Smooth muscle cell (in vitro differentiated cells): ENCODE data around the gene GPBP1L1. TPM values are rescaled to one million over a fixed set of nuclear protein-coding genes. Genes with fewer than 3 reads are reported as not detected.

ENCODE experiments used
- DNase-seq: peaks from one replicate; lab custom pipeline; 2025; ENCODE audit not compliant: unreplicated experiment; lab: John Stamatoyannopoulos, UW
- H2AFZ ChIP-seq: fragments of 200-600 bp; sonication (generic); 2 replicates; pipeline ENCODE4 v1.6.0; 2016; ENCODE audit warnings: antibody characterized with exemption, low read depth, mild to moderate bottlenecking
- H3F3A ChIP-seq: fragments of 200-600 bp; sonication (generic); 2 replicates; pipeline ENCODE4 v1.6.0; 2017; ENCODE audit warnings: antibody characterized with exemption, low read depth
- H3K27ac ChIP-seq: fragments of 200-600 bp; sonication (generic); 2 replicates; pipeline ENCODE4 v1.5.1; 2016; ENCODE audit warnings: low read depth, mild to moderate bottlenecking
- H3K27me3 ChIP-seq: fragments of 200-600 bp; sonication (generic); 2 replicates; pipeline ENCODE4 v1.6.1; 2016; ENCODE audit warnings: low read depth, mild to moderate bottlenecking
- H3K36me3 ChIP-seq: fragments of 200-600 bp; sonication (generic); 2 replicates; pipeline ENCODE4 v1.5.1; 2016; ENCODE audit warnings: low read depth
- H3K4me1 ChIP-seq: fragments of 200-600 bp; sonication (generic); 2 replicates; pipeline ENCODE4 v1.5.1; 2016; ENCODE audit warnings: low read depth
- H3K4me2 ChIP-seq: fragments of 200-600 bp; sonication (generic); 2 replicates; pipeline ENCODE4 v1.6.0; 2016; ENCODE audit warnings: mild to moderate bottlenecking
- H3K4me3 ChIP-seq: fragments of 200-600 bp; sonication (generic); 2 replicates; pipeline ENCODE4 v1.5.1; 2016; ENCODE audit warnings: mild to moderate bottlenecking
- H3K79me2 ChIP-seq: fragments of 200-600 bp; sonication (generic); 2 replicates; pipeline ENCODE4 v1.6.0; 2016; ENCODE audit warnings: low read depth, mild to moderate bottlenecking
- H3K9ac ChIP-seq: fragments of 200-600 bp; sonication (generic); 2 replicates; pipeline ENCODE4 v1.6.0; 2016; ENCODE audit warnings: low read depth
- H3K9me3 ChIP-seq: fragments of 200-600 bp; sonication (generic); replicated peaks from 2 replicates; pipeline ENCODE4 v1.5.1; 2016; ENCODE audit warnings: low read depth
- H4K20me1 ChIP-seq: fragments of 200-600 bp; sonication (generic); 2 replicates; pipeline ENCODE4 v1.6.0; 2016; ENCODE audit warnings: low read depth
- WGBS: methylation state at CpG from one replicate; pipeline ENCODE4 v1.1.7; 2016; ENCODE audit warnings: low lambda C conversion rate; 5-methylcytosine and 5-hydroxymethylcytosine counted together
- polyA plus RNA-seq: library from polyadenylated mRNA; unstranded; fragments of >200 nt; fragmentation: Nextera tagmentation; extraction: Ambion mirVana; gene quantifications from 2 replicates; pipeline ENCODE4 v1.2.1, GENCODE V29; 2016
- total RNA-seq: library from RNA; depleted of rRNA; stranded (reverse); fragments of >200 nt; gene quantifications from 2 replicates; pipeline ENCODE4 v1.2.3, GENCODE V29; 2014
- TF ChIP-seq, protein P1 (sequence below): fragments of 200-600 bp; sonication (generic); IDR thresholded peaks from 2 replicates; pipeline ENCODE4 v1.5.1; 2017; ENCODE audit warnings: borderline replicate concordance, mild to moderate bottlenecking, antibody characterized with exemption; ENCODE audit not compliant: insufficient read depth, poor library complexity, severe bottlenecking

GPBP1L1 gene
- total and polyA plus RNA-seq, 2 experiments from 2014 or later = 51.9 to 93.2 TPM

DNA sequence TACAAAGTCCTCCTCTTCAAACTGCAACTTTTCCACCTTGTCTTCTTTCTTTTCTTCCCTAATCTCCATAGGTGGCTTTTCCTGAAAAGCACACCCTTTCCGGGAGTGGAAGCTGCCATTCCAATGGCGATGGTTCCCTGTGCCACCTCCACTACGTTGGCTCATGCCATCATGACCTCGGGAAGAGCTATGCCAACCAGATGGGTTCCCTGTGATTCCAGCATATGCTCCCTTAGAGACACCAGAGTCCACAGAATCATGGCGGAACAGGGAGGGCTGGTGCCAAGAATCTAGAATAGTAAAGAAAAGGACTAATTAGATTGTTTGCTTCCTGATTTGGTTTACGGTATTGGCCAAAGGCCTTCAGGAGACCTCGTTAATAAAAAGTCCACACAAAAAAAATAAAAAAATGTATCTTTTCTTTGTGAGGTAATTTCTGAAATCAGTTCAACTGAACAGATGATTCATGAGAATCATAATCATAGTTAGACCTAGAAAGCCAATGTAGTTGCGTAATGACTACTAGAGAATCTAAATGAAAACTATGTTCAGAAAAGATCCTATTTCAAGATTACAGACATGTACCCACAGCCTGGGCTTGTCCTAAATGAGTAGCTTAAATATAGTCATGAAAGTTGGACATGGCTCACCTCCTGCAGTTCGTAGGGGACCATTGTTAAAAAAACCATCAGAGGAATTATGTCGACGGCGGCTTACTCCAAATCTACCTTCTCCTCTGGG is 31.6 kb downstream of the GPBP1L1 start:
- Histone ChIP-seq H3K27ac (no peak overlapping the region), H3K79me2 (peaks cover 43% of the 10 kb centered on the region)

DNA sequence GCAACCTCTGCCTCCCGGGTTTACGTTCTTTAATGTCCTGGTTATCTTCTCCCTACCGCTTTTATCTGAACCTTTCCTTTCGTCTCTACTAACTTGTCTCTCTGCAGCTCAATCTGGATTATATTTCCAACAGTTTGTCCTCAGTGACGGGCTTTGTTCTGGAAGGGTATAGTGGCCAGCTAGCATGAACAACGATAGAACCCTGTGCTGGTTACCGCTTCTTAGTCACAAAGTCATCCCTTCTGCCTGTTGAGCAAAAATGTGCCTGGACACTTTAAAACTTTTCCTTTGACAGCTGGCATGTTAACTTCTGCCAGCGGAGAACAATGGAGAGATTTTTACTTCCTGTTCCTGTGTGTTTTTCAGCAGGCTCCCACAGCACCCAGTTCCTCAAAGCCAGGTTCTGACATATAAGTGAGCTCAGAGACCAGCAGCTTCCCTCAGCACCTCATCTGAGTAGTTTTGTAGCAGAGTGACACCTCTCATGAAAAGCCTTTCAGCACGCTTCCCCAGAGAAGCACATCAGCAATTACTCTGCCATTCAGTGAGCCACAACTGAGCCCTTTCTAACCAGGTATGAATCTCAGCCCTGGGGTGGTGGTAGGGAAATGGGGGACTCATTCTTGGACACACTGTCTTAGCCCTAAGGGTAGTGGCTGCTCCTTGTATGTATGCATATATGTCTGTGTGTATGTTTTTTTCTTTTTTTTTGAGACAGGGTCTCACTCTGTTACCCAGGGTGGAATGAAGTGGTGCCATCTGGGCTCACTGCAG is 38.9 kb downstream of the GPBP1L1 start:
- Histone ChIP-seq H3K36me3 (no peaks in the 10 kb centered on the region), H3F3A (no peaks in the 10 kb centered on the region), H3K27ac (no peak overlapping the region), H4K20me1 (peaks cover 40% of the 10 kb centered on the region), H2AFZ (no peak overlapping the region), H3K9ac (no peak overlapping the region), H3K27me3 (no peaks in the 10 kb centered on the region), H3K4me1 (no peaks in the 10 kb centered on the region), H3K4me2 (no peak overlapping the region), H3K9me3 (no peaks in the 10 kb centered on the region), H3K4me3 (no peak overlapping the region), H3K79me2 (peaks cover 23% of the 10 kb centered on the region)
- no peak for DNase-seq
- 76% methylated on average over 9 of the region's 9 CpGs for WGBS
- TF ChIP-seq, protein P1, sequence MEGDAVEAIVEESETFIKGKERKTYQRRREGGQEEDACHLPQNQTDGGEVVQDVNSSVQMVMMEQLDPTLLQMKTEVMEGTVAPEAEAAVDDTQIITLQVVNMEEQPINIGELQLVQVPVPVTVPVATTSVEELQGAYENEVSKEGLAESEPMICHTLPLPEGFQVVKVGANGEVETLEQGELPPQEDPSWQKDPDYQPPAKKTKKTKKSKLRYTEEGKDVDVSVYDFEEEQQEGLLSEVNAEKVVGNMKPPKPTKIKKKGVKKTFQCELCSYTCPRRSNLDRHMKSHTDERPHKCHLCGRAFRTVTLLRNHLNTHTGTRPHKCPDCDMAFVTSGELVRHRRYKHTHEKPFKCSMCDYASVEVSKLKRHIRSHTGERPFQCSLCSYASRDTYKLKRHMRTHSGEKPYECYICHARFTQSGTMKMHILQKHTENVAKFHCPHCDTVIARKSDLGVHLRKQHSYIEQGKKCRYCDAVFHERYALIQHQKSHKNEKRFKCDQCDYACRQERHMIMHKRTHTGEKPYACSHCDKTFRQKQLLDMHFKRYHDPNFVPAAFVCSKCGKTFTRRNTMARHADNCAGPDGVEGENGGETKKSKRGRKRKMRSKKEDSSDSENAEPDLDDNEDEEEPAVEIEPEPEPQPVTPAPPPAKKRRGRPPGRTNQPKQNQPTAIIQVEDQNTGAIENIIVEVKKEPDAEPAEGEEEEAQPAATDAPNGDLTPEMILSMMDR = no peak

More for the DNA sequence above, 31.6 kb downstream of the GPBP1L1 start:
- H3K4me1 ChIP-seq = no peaks in the 10 kb centered on the region
- no peak overlapping the region for H3K4me3 ChIP-seq
- no peak for DNase-seq
- WGBS = 97% methylated on average over 12 of the region's 12 CpGs
- no peak overlapping the region for H2AFZ ChIP-seq
- peaks cover 63% of the 10 kb centered on the region for H4K20me1 ChIP-seq
- no peaks in the 10 kb centered on the region for H3K27me3 ChIP-seq
- H3K9me3 ChIP-seq = no peaks in the 10 kb centered on the region
- TF ChIP-seq, protein P1 = no peak
- H3K36me3 ChIP-seq = peaks cover 32% of the 10 kb centered on the region
- H3F3A ChIP-seq = no peaks in the 10 kb centered on the region
- no peak overlapping the region for H3K9ac ChIP-seq
- H3K4me2 ChIP-seq = no peak overlapping the region

DNA sequence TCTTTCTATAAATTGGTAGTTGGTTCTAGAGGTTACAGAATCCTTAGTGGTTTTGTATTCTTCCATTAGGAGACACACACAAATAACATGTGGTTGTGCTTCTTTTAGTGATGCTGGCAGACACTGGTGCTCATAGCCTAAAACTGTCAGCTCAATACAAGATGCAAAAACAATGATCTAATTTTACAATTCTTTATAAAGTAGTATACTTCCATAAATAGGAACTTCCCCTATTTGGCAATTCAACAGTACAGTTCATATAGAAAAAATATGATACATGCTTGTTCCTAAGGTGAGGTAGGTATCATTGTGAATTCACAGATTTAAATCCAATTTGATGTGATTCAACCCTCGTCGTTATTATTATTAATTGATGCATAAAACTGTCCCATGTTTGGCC is 41.7 kb downstream of the GPBP1L1 start:
- 96% methylated on average over 2 of the region's 2 CpGs for WGBS
- no peak for DNase-seq

More for the DNA sequence above, 41.7 kb downstream of the GPBP1L1 start:
- no peaks in the 10 kb centered on the region for H3K27me3 ChIP-seq
- no peaks in the 10 kb centered on the region for H3K9me3 ChIP-seq
- H3K4me2 ChIP-seq = no peak overlapping the region
- H3K4me1 ChIP-seq = no peaks in the 10 kb centered on the region
- no peaks in the 10 kb centered on the region for H3F3A ChIP-seq
- H3K9ac ChIP-seq = no peak overlapping the region
- no peak overlapping the region for H3K4me3 ChIP-seq
- H3K27ac ChIP-seq = peak overlapping the region; percentile 23
- peaks cover 12% of the 10 kb centered on the region for H3K79me2 ChIP-seq
- peaks cover 24% of the 10 kb centered on the region for H4K20me1 ChIP-seq
- TF ChIP-seq, protein P1 = no peak
- no peaks in the 10 kb centered on the region for H3K36me3 ChIP-seq
- H2AFZ ChIP-seq = no peak overlapping the region
